Spleen (tissue), 13 donors: ENCODE data around the gene RPL29. TPM values are rescaled to one million over a fixed set of nuclear protein-coding genes. Genes with fewer than 3 reads are reported as not detected.
"Not testable (repeated sequence)": the region's sequence is repeated elsewhere in the genome, so short reads cannot be mapped to it uniquely, and the experiment has no call there.

Experiments
- DNase-seq: peaks from one replicate; pipeline ENCODE4 v3.0.0-alpha.2; 2020
- H3K27ac ChIP-seq, 8 donors: fragments of 200-600 bp; sonication (generic) in 7 of 8; 1 replicate in 4 of 8; 2 replicates in 4 of 8; pipeline versions ENCODE4 v1.5.0 to v1.8.0; 2016 to 2021; ENCODE audit warnings: inconsistent platforms in 4 of 8, mild to moderate bottlenecking in 4 of 8, moderate library complexity in 1 of 8
- H3K27me3 ChIP-seq, 7 donors: fragments of 200-600 bp; sonication (generic) in 6 of 7; replicated peaks in 1 of 7; 1 replicate in 4 of 7; 2 replicates in 3 of 7; pipeline versions ENCODE4 v1.5.0 to v1.8.0; 2016 to 2021; ENCODE audit warnings: inconsistent platforms in 3 of 7, mild to moderate bottlenecking in 1 of 7
- H3K36me3 ChIP-seq, 6 donors: fragments of 200-600 bp; sonication (generic) in 5 of 6; 1 replicate in 4 of 6; 2 replicates in 2 of 6; pipeline versions ENCODE4 v1.5.0 to v1.8.0; 2016 to 2021; ENCODE audit warnings: inconsistent platforms in 2 of 6
- H3K4me1 ChIP-seq, 6 donors: fragments of 200-600 bp; sonication (generic) in 5 of 6; 1 replicate in 3 of 6; 2 replicates in 3 of 6; pipeline versions ENCODE4 v1.5.0 to v1.8.0; 2016 to 2021; ENCODE audit warnings: inconsistent platforms in 3 of 6
- H3K4me3 ChIP-seq, 8 donors: fragments of 200-600 bp; sonication (generic) in 7 of 8; 1 replicate in 4 of 8; 2 replicates in 4 of 8; pipeline versions ENCODE4 v1.5.0 to v1.8.0; 2016 to 2021; ENCODE audit warnings: inconsistent platforms in 4 of 8, mild to moderate bottlenecking in 4 of 8, moderate library complexity in 2 of 8
- H3K9me3 ChIP-seq, 8 donors: fragments of 200-600 bp; sonication (generic) in 7 of 8; 1 replicate in 4 of 8; 2 replicates in 4 of 8; pipeline versions ENCODE4 v1.5.0 to v1.8.0; 2016 to 2021; ENCODE audit warnings: inconsistent platforms in 4 of 8
- POLR2A ChIP-seq, 3 donors: fragments of 450-650 bp; IDR thresholded peaks; one replicate each; pipeline ENCODE4 v1.5.1; 2017; ENCODE audit warnings: antibody characterized with exemption in 3 of 3, mild to moderate bottlenecking in 1 of 3
- POLR2AphosphoS5 ChIP-seq, 3 donors: sonication (generic); formaldehyde crosslinking; IDR thresholded peaks; one replicate each; pipeline ENCODE4 v1.5.1; 2017; ENCODE audit warnings: antibody characterized with exemption in 3 of 3
- WGBS, 5 donors: extraction: QIAGEN DNeasy Blood & Tissue Kit in 3 of 5; methylation state at CpG; one replicate each; pipeline versions ENCODE4 v1.1.5 to v1.1.7; 2013 to 2018; 5-methylcytosine and 5-hydroxymethylcytosine counted together
- intact Hi-C: fragments of 100-400 bp; cut with DNase I; formaldehyde crosslinking; loops from one replicate; pipeline ENCODE4 v1.15.0; 2023; ENCODE audit warnings: low total_unique reads
- long read RNA-seq, 2 donors: transcript quantifications; one replicate each; lab custom pipeline, GENCODE V29; 2026
- polyA plus RNA-seq, 3 donors: library from polyadenylated mRNA; stranded (reverse); fragments of 200-250 nt; gene quantifications; one replicate each; pipeline ENCODE4 v1.2.1, GENCODE V29; 2013
- total RNA-seq, 7 donors: library from RNA; depleted of rRNA in 3 of 7; stranded (reverse); fragments of >200 nt in 3 of 7; fragmentation: NEBNext Ultra II Directional in 4 of 7; extraction: Animal tissue kit (Norgen Biotek cat#: 25700) in 4 of 7; gene quantifications; one replicate each; pipeline versions ENCODE4 v1.1.0 to v1.2.1, GENCODE V29; 2016 to 2021
- TF ChIP-seq, protein P1 (sequence below), 11 experiments: fragments of 200-600 bp in 7 of 11; fragments of 450-650 bp in 4 of 11; sonication (generic) in 4 of 11; IDR thresholded peaks in 8 of 11; conservative IDR thresholded peaks in 3 of 11; 1 replicate in 7 of 11; 2 replicates in 4 of 11; pipeline versions ENCODE4 v1.4.0 to v1.8.0; 2016 to 2021; ENCODE audit warnings: antibody characterized with exemption in 11 of 11, inconsistent platforms in 4 of 11, mild to moderate bottlenecking in 1 of 11
- donor health status: healthy with polysubstance abuse.
- donor health status: DM: no; HTN: no; CAD: no; lungs with moderate emphysema.
- donor health status: DM: no; HTN: no; CAD: no.
- donor health status: Bipolar disorder and iron deficiency.
- donor health status: healthy.
- donor health status: DM: no; HTN: no; CAD: no.
- donor health status: DM: yes; HTN: yes; CAD: no.

The RPL29 gene
- total RNA-seq (1,000 to 10,000 TPM in 4 of 7 donors, 100 to 1,000 TPM in 3; 684 to 1,403 (median 1,036) TPM), polyA plus RNA-seq (1,000 to 10,000 TPM; 3,003 to 4,302 (median 4,113) TPM)
- long read RNA-seq, donor 1, transcript RPL29-201 (4 exons, 723 nt) = major isoform, 588 of 728 reads
- long read RNA-seq, donor 1, partial matches to known transcripts = 94 of 728 reads
- long read RNA-seq, donor 1, other reads (novel, unspliced or antisense) = 44 of 728 reads
- long read RNA-seq, donor 2, transcript RPL29-201 (4 exons, 723 nt) = major isoform, 436 of 576 reads
- long read RNA-seq, donor 2, partial matches to known transcripts = 83 of 576 reads
- long read RNA-seq, donor 2, other reads (novel, unspliced or antisense) = 51 of 576 reads

DNA sequence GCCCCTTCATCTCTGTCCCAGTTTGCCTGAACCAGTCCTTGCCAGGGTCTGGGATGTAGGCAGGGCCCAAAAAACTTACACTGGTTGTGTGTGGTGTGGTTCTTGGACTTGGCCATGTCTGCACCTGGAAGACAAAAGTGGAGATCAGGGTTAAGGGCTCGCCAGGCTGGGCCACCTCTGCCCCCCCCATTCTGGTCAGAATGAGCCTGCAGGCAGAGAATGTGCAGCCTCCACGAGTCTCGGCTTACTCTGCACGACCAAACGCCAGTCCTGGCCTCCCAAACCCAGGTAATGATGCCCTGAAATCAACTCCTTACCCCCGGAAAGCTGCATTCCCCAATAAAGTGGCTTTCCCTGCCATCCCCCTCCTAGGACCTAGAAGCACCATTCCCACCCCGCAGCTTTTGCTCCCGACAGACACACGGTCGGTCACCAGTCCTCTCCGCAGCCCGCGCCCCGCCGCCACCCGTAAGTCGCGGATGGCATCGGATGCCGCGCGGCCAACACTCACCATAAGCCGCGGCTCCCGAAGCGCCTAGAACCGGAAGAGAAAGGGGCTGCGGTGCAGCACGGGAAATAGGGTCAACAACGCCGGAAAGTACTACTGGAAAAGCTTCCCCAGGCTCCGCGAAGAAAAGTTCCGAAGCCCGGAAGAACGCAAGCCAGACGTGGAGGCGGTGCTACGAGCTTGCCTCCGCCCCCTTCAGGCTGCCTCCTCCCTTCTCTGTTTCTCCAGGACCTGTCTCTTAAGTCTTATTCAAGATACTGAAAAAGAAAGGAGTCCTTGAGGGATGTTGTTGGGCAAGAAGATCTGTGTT is at the start of gene RPL29:
RPL29 (minus strand) TSS at position 550 of the 818 bp plus-strand sequence; CDS start at position 116, 434 bp downstream.
- peak within 1 kb of the TSS; percentile 79 to 93 (median 88) for H3K27ac ChIP-seq
- peaks cover 16 to 51% (median 33%) of the 10 kb centered on the region in 6 donors for H3K4me1 ChIP-seq
- peak within 1 kb of the TSS; percentile 55 to 84 (median 68) for H3K4me3 ChIP-seq
- H3K9me3 ChIP-seq = no peaks in the 10 kb centered on the region
- peaks cover 4 to 46% (median 35%) of the 10 kb centered on the region in 6 donors for H3K36me3 ChIP-seq
- intact Hi-C loops = loop anchor here (10.0 kb wide), 1 partner anchor 51 kb away; the partner anchor contains the start of genes PARP3 and RRP9
- 0 to 1% (median 0%) methylated on average over 40 of the region's 40 CpGs for WGBS, 5 donors
- H3K27me3 ChIP-seq = no peaks in the 10 kb centered on the region
- TF ChIP-seq POLR2A (IDR thresholded peaks at IDR 0.05) = peak; percentile 24 to 58 (median 32)
- TF ChIP-seq, protein P1, sequence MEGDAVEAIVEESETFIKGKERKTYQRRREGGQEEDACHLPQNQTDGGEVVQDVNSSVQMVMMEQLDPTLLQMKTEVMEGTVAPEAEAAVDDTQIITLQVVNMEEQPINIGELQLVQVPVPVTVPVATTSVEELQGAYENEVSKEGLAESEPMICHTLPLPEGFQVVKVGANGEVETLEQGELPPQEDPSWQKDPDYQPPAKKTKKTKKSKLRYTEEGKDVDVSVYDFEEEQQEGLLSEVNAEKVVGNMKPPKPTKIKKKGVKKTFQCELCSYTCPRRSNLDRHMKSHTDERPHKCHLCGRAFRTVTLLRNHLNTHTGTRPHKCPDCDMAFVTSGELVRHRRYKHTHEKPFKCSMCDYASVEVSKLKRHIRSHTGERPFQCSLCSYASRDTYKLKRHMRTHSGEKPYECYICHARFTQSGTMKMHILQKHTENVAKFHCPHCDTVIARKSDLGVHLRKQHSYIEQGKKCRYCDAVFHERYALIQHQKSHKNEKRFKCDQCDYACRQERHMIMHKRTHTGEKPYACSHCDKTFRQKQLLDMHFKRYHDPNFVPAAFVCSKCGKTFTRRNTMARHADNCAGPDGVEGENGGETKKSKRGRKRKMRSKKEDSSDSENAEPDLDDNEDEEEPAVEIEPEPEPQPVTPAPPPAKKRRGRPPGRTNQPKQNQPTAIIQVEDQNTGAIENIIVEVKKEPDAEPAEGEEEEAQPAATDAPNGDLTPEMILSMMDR (IDR thresholded peaks at IDR 0.05 in 8 of 11, conservative IDR thresholded peaks at IDR 0.05 in 3 of 11) = peak in 10 of 11 experiments; percentile 13 to 62 (median 49)
- peak; percentile 95 to 97 (median 95) for TF ChIP-seq POLR2AphosphoS5 (IDR thresholded peaks at IDR 0.05)
- peak; percentile 94 for DNase-seq

DNA sequence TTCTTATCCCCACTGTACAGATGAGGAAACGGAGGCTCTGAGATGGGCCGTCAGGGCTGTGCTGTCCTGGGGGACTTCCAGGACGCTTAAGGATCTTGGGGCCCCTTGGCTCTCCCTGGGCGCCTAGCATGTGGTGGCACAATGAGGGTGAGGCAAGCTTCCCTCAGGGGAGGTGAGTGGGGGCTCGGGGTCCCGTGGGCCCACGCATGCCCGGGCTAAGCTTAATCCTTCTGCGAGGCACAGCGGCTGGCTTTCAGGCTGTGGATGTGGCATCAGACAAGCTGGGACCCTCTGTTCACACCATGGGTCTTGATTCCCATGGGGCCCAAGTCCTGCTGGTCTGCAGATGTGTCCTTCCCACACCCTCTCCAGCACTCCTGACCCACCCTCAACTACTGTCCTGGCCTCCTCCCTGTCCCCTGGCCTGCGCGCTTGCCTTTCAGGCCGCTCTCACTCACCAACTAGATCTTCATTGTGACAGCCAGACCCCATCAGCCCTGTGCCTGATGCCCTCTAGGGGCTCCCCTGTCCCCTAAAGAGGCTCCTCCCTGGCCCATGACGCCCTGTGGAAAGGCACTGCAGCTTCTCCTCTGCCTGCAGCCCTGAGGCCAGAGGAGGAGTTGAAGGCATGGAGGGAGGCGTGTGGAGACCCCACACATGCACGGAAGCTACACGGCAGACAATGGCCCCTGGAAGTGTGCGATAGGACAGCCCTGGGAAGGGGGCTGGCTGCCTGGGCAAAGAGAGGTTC is 49.3 kb upstream of the RPL29 start:
- WGBS, 5 donors = 88 to 95% (median 92%) methylated on average over 12 to 18 of the region's 18 CpGs
- H3K9me3 ChIP-seq = no peaks in the 10 kb centered on the region
- peak overlapping the region in 1 of 8 donors; percentile 30 for H3K27ac ChIP-seq
- intact Hi-C loops = no loop called here
- H3K4me3 ChIP-seq = no peak overlapping the region
- TF ChIP-seq POLR2AphosphoS5 (IDR thresholded peaks at IDR 0.05) (no peak), POLR2A (IDR thresholded peaks at IDR 0.05) (no peak)
- TF ChIP-seq, protein P1 (IDR thresholded peaks at IDR 0.05 in 8 of 11, conservative IDR thresholded peaks at IDR 0.05 in 3 of 11) = no peak
- H3K36me3 ChIP-seq = peaks cover 2 to 28% (median 16%) of the 10 kb centered on the region in 6 donors
- DNase-seq = no peak
- peaks cover 25 to 60% (median 43%) of the 10 kb centered on the region in 6 donors for H3K4me1 ChIP-seq
- H3K27me3 ChIP-seq = no peaks in the 10 kb centered on the region

DNA sequence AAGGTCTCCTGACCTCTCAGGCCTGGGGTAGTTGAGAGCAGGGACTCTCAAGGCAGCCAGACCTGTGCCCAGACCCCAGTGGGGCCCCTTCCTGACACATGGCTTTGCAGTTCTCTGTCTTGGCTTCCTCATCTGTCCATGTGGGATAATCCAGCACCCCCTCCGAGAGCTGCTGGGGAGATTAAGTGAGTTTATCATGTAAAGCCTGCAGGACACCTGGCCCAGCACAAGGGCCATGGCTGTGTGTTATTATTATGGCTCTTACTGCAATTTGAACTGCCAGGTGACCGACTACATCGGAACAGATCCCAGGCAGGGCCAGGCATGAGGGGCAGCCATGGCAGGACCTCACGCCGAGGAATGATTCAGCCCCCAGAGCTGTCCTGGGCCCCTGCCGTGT is 48.1 kb upstream of the RPL29 start:
- no peak overlapping the region for H3K4me3 ChIP-seq
- peaks cover 15 to 54% (median 31%) of the 10 kb centered on the region in 6 donors for H3K4me1 ChIP-seq
- no peak overlapping the region for H3K27ac ChIP-seq
- no peak for TF ChIP-seq POLR2A (IDR thresholded peaks at IDR 0.05)
- TF ChIP-seq, protein P1 (IDR thresholded peaks at IDR 0.05 in 8 of 11, conservative IDR thresholded peaks at IDR 0.05 in 3 of 11) = no peak
- TF ChIP-seq POLR2AphosphoS5 (IDR thresholded peaks at IDR 0.05) = no peak
- 80 to 90% (median 85%) methylated on average over 6 of the region's 6 CpGs for WGBS, 5 donors
- no peak for DNase-seq
- intact Hi-C loops = no loop called here
- H3K36me3 ChIP-seq = peaks cover 0 to 15% (median 4%) of the 10 kb centered on the region in 6 donors
- H3K27me3 ChIP-seq = no peaks in the 10 kb centered on the region
- H3K9me3 ChIP-seq = no peaks in the 10 kb centered on the region

DNA sequence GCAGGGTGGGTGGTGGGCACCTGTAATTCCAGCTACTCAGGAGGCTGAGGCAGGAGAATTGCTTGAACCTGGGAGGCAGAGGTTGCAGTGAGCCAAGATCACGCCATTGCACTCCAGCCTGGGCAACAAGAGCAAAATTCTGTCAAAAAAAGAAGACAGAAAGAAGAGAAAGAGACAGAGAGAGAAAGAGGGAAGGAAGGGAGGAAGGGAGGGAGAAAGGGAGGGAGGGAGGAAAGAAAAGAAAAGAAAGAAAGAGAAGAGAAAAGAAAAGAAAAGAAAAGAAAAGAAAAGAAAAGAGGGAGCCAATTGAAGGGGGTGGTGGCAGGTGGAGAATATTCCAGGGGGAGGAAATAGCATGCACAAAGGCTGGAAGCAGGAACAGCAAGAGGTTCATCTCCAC is 47.3 kb upstream of the RPL29 start:
- H3K9me3 ChIP-seq, H3K27ac ChIP-seq, H3K4me3 ChIP-seq, H3K27me3 ChIP-seq, H3K36me3 ChIP-seq, intact Hi-C loops, DNase-seq: not testable (repeated sequence)
- 80 to 100% (median 89%) methylated on average over 1 of the region's 1 CpG for WGBS, 5 donors
- peaks cover 12 to 47% (median 24%) of the 10 kb centered on the region in 6 donors for H3K4me1 ChIP-seq
